Bronchial epithelial cell (primary cell): ENCODE measurements around the gene IQGAP3. TPM values are rescaled to one million over a fixed set of nuclear protein-coding genes. Genes with fewer than 3 reads are reported as not detected.

Source experiments
- DNase-seq: peaks from one replicate; pipeline ENCODE4 v3.0.0-alpha.2; 2010; ENCODE audit warnings: low read depth
- FAIRE-seq: peaks from 2 replicates; lab custom pipeline; 2011; peaks lifted over from hg19 to GRCh38; lab: Jason Lieb, UNC
- H3K27me3 ChIP-seq: 2 replicates; pipeline ENCODE4 v1.5.1; 2011; ENCODE audit warnings: low read length; ENCODE audit not compliant: control insufficient read depth, insufficient read depth
- H3K36me3 ChIP-seq: 2 replicates; pipeline ENCODE4 v1.5.1; 2011; ENCODE audit warnings: low read length; ENCODE audit not compliant: control insufficient read depth, insufficient read depth
- H3K4me3 ChIP-seq: 2 replicates; pipeline ENCODE4 v1.5.1; 2011; ENCODE audit warnings: mild to moderate bottlenecking, low read depth, low read length, control low read depth
- CTCF ChIP-seq: IDR thresholded peaks from 2 replicates; pipeline ENCODE4 v1.5.1; 2011; ENCODE audit warnings: mild to moderate bottlenecking, moderate library complexity, low read length, control low read depth, inconsistent platforms; ENCODE audit not compliant: insufficient read depth, severe bottlenecking
- total RNA-seq: library from RNA; depleted of rRNA; stranded (reverse); fragments of >200 nt; gene quantifications from 2 replicates; pipeline ENCODE4 v1.2.1, GENCODE V29; 2014

The IQGAP3 gene
- 0.53 and 1.7 TPM in 2 replicates for total RNA-seq

- Histone ChIP-seq H3K36me3 (no peaks in the 10 kb centered on the region), H3K27me3 (no peaks in the 10 kb centered on the region), H3K4me3 (peak within 1 kb of the TSS; percentile 54)
- DNase-seq (peak; percentile 72), FAIRE-seq (no peak)
- TF ChIP-seq CTCF: no peak
Observed at GRCh38 chr1:156571919-156572662, at the start of gene IQGAP3. Gene IQGAP3, minus strand, starts transcription at chr1:156572565. Its CDS starts 36 bp downstream, at chr1:156572529.

GRCh38 chr1:156619582-156619955 is 47.2 kb upstream of the IQGAP3 start:
- Histone ChIP-seq H3K36me3 (no peaks in the 10 kb centered on the region), H3K4me3 (no peak overlapping the region), H3K27me3 (peaks cover 27% of the 10 kb centered on the region)
- no peak for TF ChIP-seq CTCF
- FAIRE-seq (no peak), DNase-seq (no peak)

- TF ChIP-seq CTCF: peak; percentile 69
- DNase-seq (peak; percentile 32), FAIRE-seq (no peak)
- peaks cover 21% of the 10 kb centered on the region for H3K27me3 ChIP-seq
- no peaks in the 10 kb centered on the region for H3K36me3 ChIP-seq
- H3K4me3 ChIP-seq: no peak within 1 kb of the TSS
Observed at GRCh38 chr1:156618853-156619581, 46.7 kb upstream of the IQGAP3 start, which contains the start of gene HAPLN2. Gene HAPLN2, plus strand, starts transcription at chr1:156619415. Its CDS starts 4,076 bp downstream, at chr1:156623491.

- Histone ChIP-seq H3K27me3 (peaks cover 9% of the 10 kb centered on the region), H3K4me3 (no peak overlapping the region), H3K36me3 (no peaks in the 10 kb centered on the region)
- no peak for TF ChIP-seq CTCF
- no peak for DNase-seq
- FAIRE-seq: no peak
Observed at GRCh38 chr1:156616463-156616862, 44.1 kb upstream of the IQGAP3 start.

GRCh38 chr1:156615946-156616345 is 43.6 kb upstream of the IQGAP3 start:
- TF ChIP-seq CTCF: no peak
- Histone ChIP-seq H3K27me3 (peaks cover 9% of the 10 kb centered on the region), H3K36me3 (no peaks in the 10 kb centered on the region), H3K4me3 (no peak overlapping the region)
- DNase-seq (no peak), FAIRE-seq (no peak)
